Amniotic stem cell (primary cell): ENCODE results near the gene MAK.
"Not testable (repeated sequence)": the region's sequence is repeated elsewhere in the genome, so short reads cannot be mapped to it uniquely, and the experiment has no call there.

ENCODE experiments used
- DNase-seq: peaks from one replicate; lab custom pipeline; 2025; lab: John Stamatoyannopoulos, UW

MAK gene, protein sequence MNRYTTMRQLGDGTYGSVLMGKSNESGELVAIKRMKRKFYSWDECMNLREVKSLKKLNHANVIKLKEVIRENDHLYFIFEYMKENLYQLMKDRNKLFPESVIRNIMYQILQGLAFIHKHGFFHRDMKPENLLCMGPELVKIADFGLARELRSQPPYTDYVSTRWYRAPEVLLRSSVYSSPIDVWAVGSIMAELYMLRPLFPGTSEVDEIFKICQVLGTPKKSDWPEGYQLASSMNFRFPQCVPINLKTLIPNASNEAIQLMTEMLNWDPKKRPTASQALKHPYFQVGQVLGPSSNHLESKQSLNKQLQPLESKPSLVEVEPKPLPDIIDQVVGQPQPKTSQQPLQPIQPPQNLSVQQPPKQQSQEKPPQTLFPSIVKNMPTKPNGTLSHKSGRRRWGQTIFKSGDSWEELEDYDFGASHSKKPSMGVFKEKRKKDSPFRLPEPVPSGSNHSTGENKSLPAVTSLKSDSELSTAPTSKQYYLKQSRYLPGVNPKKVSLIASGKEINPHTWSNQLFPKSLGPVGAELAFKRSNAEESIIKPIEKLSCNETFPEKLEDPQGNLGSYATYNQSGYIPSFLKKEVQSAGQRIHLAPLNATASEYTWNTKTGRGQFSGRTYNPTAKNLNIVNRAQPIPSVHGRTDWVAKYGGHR

DNA sequence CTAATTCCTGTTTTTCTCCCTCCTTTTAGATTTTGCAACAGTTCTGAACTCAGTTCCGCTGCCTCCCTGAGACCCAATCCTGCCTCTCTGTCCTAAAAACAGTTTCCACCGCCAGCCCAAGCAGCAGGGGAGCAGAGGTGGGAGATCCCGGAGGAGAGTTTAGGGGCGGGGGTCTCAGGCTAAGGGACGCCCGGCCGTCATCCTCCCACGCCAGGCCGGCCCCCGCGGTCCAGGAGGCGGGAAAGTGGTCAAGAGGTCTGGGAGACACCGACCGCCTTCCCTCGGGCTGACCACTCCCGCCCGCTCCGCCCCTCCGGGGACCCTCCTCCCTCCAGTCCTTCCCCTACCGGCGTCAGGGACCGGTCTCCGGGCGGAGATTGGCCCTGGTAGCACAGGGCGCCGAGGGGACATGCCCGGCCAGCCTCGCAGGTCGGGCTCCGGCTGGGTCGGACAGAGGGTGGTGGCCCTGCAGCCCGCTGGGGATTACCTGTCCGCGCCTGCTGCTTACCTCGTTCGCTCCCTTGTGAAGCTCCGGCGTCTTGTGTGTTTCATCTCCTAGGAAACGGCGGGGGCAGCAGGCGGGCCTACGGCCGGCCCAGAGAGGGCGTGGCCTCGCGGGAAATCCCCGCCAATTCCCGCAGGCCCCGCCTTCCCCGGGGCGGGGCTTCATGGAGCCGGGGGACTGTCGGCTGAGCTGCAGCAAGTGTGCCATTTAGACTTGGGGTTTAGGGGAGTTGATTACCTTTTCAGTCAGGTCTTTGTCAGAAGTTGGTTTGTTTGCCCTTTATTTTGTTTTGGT is at the start of gene MAK:
Gene MAK (minus strand): TSS at position 545 of the 799 bp plus-strand sequence. CDS start 7,891 bp downstream, outside the sequence.
- peak; percentile 36 for DNase-seq

- DNase-seq = no peak
These were observed 48.6 kb upstream of the MAK start, which contains the start of gene SYCP2L for GRCh38 chr6:10886691-10887502. Gene SYCP2L (plus strand): TSS chr6:10887052. CDS start chr6:10887127, 75 bp downstream.

- not testable (repeated sequence) for DNase-seq
These were observed 48.0 kb upstream of the MAK start for GRCh38 chr6:10886365-10886690.

- DNase-seq = no peak
These were observed 46.1 kb upstream of the MAK start for GRCh38 chr6:10884245-10884972.

DNA sequence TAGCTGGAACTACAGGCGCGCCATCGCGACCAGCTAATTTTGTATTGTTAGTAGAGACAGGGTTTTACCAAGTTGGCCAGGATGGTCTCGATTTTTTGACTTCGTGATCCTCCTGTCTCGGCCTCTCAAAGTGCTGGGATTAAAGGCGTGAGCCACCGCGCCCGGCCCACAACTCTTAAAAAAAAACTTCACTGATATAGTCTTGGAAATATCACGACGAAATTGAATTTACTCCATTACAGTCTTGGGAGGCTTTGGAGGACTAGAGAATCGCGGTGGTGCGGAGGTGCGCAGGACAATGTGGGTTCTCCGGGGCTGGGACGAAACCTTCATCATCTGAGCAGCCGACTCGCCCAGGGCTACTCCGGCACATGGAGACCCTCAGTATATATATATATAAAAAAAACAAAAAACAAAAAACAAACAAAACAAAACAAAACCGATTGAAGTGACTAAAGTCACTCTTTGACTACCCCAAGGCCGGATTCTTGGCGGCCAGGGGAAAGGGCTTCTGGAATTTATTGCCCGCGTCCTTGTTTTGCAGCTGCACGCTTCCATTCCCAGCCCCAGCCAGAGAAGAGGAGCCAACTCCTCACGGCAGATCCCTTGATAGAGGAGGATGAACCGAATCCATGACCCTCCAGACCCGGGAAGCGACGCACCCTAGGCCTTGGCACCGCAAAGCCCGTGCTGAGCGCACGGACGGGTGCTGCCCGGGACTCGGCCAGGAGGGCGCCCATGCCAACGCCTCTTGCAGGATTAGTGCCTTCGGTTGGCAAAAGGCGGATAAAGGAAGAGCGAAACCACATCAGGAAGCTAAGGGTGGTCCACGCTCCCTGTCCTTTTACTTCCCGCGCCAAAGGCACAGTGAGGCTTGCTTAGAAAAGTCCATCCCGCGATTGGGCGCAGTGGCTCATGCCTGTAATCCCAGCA is 45.2 kb upstream of the MAK start:
- DNase-seq = no peak

DNA sequence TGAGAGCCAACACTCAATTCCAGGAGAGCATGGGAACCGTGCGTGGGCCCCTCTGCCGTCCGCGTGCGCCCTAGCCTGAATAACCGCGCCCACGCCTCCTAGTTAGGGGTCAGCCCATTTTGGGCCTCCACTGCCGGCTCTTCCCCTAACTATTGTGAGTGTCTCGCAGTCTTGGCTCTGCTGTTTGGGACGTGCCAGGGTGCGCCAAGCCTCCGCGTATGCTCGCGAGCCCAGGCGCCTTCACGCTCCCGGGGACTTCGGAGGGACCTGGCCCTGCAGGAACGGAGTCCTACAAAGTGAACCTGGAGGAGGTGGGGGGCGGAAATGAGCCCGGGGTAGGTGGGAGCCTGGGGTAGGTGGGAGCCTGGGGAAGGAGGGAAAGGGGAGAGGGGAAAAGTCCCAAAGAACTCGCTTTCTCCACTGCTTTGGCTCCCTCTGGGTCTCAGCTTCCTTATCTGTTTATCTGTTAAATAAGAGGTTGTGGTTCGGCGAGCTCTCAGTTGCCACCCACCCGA is 44.4 kb upstream of the MAK start:
- DNase-seq = no peak

- DNase-seq = not testable (repeated sequence)
These were observed 43.9 kb upstream of the MAK start for GRCh38 chr6:10882253-10882630.

DNA sequence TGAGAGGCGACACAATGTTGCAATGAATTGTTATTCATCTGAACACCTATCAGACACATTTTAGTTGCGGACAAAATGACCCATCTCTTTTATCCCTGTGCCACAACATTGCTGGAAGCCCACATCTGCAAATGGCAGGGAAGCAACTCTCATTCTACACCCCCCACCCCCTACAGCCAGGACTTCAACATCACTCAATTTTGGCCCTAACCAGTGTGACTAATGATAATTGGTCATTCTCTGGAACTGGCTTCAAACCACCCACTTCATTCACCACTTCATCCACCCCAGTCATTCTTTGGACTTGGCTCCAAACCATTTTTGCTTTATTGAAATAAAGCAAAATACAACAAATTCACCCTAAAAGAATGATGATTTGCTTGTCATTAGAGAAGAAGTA is 42.0 kb upstream of the MAK start:
- no peak for DNase-seq

DNA sequence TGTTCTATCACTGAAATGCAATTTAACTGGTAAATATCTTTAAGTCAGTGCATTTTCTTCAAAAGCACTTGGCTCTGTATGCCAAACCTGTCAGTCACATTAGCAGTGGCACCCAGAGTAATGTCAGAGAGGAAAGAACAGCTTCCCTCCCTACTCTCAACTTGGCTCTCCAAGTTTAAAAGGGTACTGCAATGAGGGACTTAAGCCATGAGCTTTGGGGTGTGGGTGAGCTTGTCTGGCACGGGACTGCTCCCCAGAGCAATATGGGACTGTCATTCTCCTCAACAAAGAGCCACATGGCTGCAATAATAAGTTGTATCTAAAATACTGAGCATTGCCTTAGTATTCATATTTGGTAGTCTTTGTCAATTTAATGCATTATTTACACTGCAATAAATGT is 39.5 kb upstream of the MAK start:
- no peak for DNase-seq

DNA sequence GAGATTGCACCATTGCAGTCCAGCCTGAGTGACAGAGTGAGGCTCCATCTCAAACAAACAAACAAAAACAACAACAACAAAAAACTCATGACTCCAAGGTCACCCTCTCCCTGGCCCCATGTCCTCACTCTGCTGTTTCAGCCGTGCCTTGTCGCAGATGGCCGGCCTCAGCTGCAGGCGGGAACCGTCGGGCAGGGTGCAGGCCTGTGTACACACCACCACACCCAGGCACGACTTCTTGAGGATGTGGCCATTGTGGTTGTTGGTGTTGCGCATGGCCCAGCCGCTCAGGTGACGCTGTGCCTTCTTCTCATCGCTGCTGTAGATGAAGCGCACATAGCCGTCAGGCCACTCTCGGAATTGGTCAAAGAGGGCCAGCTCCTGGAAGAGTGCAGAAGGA is 38.7 kb upstream of the MAK start:
- DNase-seq = no peak

DNA sequence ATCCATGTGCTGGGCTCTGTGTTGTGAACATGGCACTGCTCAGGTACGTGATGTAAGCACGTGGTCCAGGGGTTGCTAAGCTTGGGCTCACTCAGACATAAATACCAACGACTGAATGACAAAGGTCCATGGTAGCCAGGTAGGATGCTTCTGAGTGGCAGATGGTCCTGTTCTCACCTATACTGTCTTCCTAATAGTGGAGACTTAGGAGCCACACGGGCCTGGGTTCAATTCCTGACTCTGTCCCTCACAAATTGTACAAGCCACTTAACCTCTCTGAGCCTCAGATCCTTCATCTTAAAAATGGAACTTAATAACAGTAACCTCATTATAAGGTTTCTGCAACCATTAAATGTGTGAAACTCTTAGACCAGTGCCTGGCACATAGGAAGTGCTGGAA is 36.7 kb upstream of the MAK start:
- DNase-seq = no peak

GRCh38 chr6:10874207-10874606 is 35.9 kb upstream of the MAK start:
- DNase-seq = no peak

- DNase-seq = no peak
These were observed 35.0 kb upstream of the MAK start for GRCh38 chr6:10873374-10873773.

GRCh38 chr6:10867952-10868351 is 29.6 kb upstream of the MAK start:
- no peak for DNase-seq

DNA sequence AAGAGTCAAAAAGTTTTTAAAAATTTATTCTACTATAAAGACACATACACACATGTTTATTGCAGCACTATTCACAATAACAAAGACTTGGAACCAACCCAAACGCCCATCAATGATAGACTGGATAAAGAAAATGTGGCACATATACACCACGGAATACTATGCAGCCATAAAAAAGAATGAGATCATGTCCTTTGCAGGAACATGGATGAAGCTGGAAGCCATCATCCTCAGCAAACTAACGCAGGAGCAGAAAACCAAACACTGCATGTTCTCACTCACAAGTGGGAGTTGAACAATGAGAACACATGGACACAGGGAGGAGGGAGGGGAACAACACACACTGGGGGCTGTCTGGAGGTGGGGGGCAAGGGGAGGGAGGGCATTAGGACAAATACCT is 28.4 kb upstream of the MAK start:
- DNase-seq = not testable (repeated sequence)

- DNase-seq = not testable (repeated sequence)
These were observed 24.7 kb upstream of the MAK start for GRCh38 chr6:10863031-10863430.

- DNase-seq = no peak
These were observed 24.0 kb upstream of the MAK start for GRCh38 chr6:10862361-10862760.

DNA sequence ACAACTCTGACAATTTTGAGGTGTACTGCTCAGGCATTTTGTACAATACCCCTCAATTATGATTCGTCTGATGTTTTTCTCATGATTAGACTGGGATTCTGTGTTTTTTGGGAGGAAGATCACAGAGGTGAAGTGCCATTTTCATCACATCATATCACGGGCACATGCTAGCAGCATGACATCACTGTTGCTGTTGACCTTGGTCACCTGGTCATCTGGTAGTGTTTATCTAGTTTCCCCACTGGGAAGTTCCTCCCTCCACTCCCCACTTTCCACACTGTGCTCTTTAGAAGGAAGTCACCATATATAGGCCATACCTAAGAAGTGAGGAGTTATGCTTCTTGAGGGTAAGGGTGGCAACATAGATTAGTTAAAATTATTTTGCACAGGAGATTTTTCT is 22.7 kb upstream of the MAK start:
- DNase-seq = no peak

DNA sequence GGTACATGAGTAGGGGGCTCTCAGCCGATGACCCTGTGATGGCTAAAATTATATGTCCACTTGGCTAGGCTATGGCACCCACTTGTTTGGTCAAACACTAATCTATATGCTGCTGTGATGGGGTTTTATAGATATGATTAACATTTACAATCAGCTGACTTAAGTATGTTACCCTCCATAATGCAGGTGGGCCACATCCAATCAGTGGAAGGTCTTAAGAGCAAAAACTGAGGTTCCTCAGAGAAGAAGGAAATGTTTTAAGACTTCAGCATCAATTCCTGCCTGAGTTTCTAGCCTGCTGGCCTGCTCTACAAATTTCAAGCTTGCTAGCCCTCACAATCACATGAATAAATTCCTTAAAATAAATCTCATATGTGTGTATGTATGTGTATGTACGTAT is 18.9 kb upstream of the MAK start:
- DNase-seq = no peak
